ENCODE measurements around the gene RBM15B.

DNA sequence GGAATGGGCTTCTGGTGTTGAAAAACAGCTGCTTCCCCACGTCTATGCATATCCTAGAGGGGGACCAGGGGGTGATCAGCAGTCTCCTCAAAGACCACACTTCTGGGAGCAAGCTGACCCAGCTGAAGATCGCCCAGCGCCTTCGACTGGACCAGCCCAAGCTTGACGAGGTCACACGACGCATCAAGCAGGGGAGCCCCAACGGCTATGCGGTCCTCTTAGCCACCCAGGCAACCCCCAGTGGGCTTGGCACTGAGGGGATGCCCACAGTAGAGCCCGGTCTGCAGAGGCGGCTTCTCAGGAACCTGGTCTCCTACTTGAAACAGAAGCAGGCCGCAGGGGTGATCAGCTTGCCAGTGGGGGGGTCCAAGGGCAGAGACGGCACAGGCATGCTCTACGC is 2.5 kb downstream of the RBM15B start:
- TF ChIP-seq CTCF (optimal IDR thresholded peaks at IDR 0.05 in 1 of 3, IDR thresholded peaks at IDR 0.05 in 1 of 3, conservative IDR thresholded peaks at IDR 0.05 in 1 of 3; ENCODE audit: extremely low read depth in 1 of 3, insufficient read depth in 2 of 3, low read length in 3 of 3) (no peak), EZH2 (IDR thresholded peaks at IDR 0.05; ENCODE audit: low read length) (no peak)

All from keratinocyte (primary cell).